Left lobe of liver (tissue), 2 donors: Measurements from ENCODE around the gene PDPR. TPM values are rescaled to one million over a fixed set of nuclear protein-coding genes. Genes with fewer than 3 reads are reported as not detected.
"Not testable (repeated sequence)": the region's sequence is repeated elsewhere in the genome, so short reads cannot be mapped to it uniquely, and the experiment has no call there.

Experiments
- ATAC-seq: fragments of 200-7000 bp; cut with Tn5 transposase; one replicate; pipeline ENCODE4 v1.9.1; 2020; ENCODE audit warnings: mild to moderate bottlenecking, moderate library complexity
- DNase-seq: peaks from one replicate; pipeline ENCODE4 v3.0.0-alpha.2; 2020; ENCODE audit warnings: low spot score
- total RNA-seq: library from RNA; stranded (reverse); gene quantifications from one replicate; pipeline ENCODE4 v1.2.1, GENCODE V29; 2021
- donor health status: DM: no; HTN: no; CAD: no; lungs with moderate emphysema.
- donor health status: DM: no; HTN: yes; CAD: no.

PDPR gene
- 7.8 TPM for total RNA-seq

- ATAC-seq (peak; percentile 96), DNase-seq (peak; percentile 95)
Observed at GRCh38 chr16:70113982-70114826, at the start of gene PDPR. PDPR (plus strand) TSS chr16:70114332; CDS start chr16:70120493, 6,161 bp downstream.

DNA sequence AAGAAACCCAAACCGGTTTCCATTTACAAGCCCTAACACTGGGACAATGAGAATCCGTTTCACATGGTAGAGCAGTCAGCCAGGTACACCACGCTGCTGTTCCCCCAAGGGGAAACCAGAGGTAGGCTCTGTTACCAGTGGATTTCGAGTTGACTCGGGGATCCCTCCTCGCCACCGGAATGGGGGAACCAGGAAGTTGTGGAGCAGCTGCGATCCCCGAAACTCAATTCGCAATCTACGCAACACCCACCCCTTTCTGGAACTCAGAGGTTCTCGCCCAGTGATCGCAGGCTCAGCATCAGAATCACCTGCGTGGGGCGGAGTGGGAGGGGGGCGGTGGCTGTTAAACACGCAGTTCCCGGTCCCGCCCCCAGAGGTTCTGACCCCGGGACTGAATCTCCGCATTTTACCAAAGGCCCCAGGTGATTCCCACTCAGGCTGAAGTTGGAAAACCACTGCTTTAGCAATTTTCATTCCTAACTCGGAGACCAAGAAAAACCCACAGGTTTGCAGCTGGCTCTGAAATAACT is 49.2 kb upstream of the PDPR start:
- ATAC-seq (peak; percentile 61), DNase-seq (peak; percentile 78)

DNA sequence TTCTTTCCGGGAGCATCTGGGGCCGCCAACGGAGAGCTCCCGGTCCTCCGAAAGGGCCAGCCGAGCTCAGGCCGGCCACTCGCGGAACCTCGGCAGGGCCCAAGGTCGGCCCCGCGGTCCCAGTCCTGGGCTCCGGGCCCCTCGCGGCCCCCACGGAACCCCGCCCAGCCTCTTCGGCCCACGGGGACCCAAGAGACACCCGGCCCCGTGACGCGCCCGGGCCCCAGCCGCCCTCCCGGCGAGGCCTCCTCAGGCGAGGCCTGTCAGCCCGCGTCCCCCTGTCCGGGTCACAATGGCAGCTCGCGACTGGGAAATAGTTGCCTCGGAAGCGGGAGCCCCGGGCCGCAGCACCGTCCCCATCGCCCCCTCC is 48.8 kb upstream of the PDPR start:
- ATAC-seq, result peak; percentile 27
- not testable (repeated sequence) for DNase-seq

DNA sequence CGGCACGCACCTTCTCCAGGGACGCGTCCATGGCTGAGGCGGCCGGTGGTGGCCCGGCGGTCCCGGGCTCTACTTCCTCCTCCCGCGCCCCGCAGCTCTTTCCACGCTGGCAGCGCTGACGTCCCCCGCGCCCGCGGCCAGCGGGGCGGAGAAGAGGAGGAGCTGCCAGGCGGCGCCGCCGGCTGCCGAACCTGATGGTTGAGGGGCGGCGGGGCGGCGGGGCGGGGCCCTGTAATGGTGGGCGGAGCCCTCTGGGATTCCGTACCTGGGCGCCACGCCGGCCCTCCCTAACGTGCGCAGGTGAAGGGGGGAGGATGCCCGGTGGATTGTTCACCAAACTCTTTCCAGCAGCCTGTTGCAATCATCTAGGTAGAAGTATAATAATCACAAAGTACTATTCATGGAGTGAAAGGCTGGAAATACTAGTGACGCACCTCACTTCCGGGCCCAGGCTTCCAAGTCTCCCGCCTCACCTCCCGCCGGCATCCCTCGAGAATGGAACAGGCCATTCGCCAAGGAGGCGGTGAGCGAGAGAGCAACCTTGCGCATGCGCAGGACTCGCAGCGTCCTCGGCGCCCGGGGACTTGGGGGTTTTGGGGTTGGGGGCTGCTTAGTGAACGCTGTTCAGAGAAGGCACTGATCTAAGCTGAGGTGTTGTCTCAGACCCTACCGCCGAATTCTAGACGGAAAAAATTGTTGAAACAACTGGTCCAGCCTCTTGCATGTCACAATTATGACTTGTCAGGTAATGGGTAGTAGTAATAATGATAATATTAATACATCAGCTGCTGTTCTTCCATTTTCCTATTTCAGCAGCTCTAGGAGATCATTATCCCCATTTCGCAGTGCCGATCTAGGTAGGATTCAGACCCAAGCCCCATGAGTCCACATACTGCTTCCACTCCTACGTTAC is 48.1 kb upstream of the PDPR start:
- peak; percentile 94 for DNase-seq
- ATAC-seq, result peak; percentile 90

- not testable (repeated sequence) for DNase-seq, ATAC-seq
Observed at GRCh38 chr16:70066751-70067150, 47.4 kb upstream of the PDPR start.

DNA sequence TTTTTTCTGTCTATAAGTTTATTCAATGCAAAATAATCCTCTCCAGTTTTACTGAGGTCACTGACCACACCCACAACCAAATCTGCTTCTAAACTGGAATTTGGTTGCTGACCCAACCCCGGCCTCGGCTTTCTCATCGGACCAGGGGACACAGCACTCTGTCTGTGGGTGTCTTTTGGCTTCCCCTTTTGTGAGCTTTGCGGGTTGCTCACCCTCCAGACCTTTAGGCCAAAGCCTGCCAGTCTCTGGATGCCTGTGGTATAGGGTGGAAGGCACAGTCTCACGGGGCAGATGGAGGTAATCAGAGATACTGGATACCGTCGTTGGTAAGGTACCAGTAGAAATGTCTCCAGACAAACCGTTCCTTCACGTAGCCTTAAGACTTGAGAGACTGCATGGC is 35.1 kb upstream of the PDPR start:
- DNase-seq, ATAC-seq: not testable (repeated sequence)

GRCh38 chr16:70081219-70081618 is 32.9 kb upstream of the PDPR start:
- not testable (repeated sequence) for ATAC-seq, DNase-seq

- not testable (repeated sequence) for DNase-seq
Observed at GRCh38 chr16:70083931-70084330, 30.2 kb upstream of the PDPR start.

GRCh38 chr16:70088160-70088559 is 26.0 kb upstream of the PDPR start:
- peak; percentile 65 for ATAC-seq
- DNase-seq, result not testable (repeated sequence)

More at GRCh38 chr16:70083931-70084330, 30.2 kb upstream of the PDPR start:
- not testable (repeated sequence) for ATAC-seq

- peak; percentile 93 for ATAC-seq
- DNase-seq, result not testable (repeated sequence)
Observed at GRCh38 chr16:70088877-70089276, 25.3 kb upstream of the PDPR start.

DNA sequence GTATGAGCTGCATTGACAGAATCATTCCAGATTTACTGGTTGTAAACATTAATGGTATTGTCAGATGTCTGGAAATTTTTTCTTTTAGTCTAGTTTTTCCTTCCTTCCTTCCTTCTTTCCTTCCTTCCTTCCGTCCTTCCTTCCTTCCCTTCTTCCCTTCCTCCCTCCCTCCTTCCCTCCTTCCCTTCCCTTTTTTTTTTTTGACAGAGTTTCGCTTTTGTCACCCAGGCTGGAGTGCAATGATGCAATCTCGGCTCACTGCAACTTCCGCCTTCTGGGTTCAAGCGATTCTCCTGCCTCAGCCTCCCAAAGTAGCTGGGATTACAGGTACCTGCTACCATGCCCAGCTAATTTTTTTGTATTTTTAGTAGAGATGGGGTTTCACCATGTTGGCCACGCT is 24.8 kb upstream of the PDPR start:
- peak; percentile 27 for ATAC-seq
- DNase-seq, result not testable (repeated sequence)

DNA sequence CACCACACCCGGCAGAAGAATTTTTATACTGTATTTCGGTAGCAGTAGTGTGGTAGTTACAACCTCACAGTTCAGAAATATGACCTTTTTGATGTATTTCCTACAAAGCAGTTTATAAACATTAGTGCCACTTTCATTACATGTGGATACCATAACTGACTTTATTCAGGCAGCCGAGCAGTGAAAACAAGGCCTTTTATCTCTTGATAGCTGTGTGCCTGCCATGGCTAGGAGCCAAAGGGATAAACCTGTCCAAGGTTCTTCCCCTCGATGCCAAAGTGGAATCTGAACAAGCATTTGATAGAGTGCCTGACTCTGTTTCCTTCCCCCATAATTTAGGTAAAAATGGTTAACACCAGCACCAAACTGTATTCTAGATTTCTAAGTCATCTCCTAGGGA is 23.0 kb upstream of the PDPR start:
- peak; percentile 75 for ATAC-seq
- DNase-seq, result peak; percentile 79

DNA sequence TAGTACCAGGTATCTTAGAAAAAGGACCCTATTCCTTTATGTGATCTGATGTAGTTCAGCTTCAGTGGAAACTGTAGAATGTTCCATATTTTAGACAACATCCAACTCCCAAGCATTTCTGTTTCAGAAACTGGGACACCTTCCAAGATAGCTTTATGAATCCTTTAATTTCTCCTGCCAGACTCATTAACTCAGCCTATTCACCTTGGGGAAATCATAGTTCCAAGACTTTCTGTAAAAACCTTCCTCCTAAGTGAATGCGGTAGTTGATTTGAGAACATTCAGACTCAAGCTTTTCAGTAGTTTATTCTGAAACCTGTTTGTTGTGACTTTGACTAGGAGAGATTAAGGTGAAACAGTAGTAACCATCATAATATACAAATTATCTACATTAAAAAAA is 20.0 kb upstream of the PDPR start:
- DNase-seq, ATAC-seq: not testable (repeated sequence)

DNA sequence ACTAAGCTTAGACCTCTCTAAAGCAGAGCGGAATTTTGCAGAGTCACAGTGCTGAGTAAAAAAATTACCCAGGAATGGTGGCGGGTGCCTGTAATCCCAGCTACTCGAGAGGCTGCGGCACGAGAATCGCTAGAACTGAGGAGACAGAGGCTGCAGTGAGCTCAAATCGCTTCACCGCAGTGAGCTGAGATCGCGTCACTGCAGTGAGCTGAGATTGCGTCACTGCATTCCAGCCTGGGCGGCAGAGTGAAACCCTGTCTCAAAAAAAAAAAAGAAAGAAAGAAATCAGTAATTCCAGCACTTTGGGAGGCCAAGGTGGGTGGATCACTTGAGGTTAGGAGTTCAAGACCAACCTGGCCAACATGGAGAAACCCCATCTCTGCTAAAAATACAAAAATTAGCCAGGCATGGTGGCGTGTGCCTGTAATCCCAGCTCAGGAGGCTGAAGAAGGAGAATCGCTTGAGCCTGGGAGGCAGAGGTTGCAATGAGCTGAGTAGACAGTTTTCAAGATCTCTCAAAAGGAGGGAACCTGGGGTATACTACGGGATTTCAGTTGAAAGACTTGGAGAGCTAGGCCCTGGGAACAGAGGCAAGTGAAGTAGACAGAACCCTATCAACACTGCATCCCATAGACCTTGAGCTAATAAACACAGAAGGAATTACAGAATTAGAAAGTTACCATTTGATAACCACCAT is 4.4 kb upstream of the PDPR start:
- not testable (repeated sequence) for DNase-seq

GRCh38 chr16:70112162-70112561 is 2.0 kb upstream of the PDPR start:
- ATAC-seq, DNase-seq: not testable (repeated sequence)

More for the DNA sequence above, 4.4 kb upstream of the PDPR start:
- ATAC-seq, result not testable (repeated sequence)

DNA sequence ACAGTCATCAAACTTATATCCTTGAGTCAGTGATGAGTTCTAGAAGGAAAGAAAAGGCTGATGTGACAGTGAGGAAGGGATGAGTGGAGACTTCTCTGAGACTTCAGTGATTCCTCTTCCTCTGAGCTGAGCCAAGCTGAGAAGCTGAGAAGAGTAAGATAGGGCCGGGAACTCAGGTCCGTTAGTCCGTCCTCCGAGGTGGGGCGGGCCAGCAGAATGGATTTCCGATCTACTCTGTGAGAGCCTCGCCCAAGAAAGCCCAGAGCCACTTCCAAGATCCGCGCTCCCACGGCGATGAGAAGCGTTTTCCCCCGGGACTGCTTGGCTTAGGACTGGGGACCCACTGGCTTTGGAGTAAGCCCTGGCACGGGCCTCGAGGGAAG is 542 bp upstream of the PDPR start:
- not testable (repeated sequence) for DNase-seq
- ATAC-seq, result peak; percentile 31

DNA sequence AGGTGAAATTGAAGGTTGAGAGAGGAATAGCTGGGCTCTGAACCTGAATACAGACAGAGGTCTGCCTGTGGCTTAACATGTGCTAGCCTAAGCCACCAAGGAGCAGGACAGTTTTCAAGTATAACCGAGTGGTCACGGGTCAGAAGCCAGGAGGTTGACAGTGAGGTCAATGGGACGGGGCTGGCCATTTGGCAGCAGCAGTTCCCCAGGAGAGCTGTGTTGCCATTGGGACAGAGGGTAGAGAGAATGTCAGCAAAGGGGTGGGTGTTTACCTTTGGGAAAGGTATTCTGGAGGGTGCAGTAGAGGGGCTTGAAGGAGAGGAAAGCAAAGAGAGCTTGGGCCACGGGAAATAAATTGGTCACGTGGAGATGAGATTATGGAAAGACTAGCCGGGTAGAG is 4.2 kb downstream of the PDPR start:
- DNase-seq, result not testable (repeated sequence)
- peak; percentile 22 for ATAC-seq

DNA sequence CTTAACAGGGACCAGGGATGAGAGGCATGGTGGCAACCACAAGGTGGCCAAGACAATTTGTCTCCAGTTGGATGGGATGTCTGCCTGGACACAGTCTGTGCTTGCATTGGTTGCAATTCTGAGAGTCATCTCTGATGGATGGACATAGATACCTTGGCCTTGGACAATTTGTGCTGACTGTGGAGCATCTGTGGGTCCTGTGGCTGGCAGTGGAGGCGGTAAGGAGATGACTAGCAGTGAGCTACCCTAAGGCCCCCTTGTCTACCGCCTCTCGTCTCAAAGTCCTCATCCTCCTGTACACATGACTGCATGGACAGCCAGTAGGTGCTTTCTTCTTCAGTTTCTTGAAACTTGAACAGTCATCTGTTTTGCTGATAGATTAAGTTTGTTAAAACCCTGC is 4.6 kb downstream of the PDPR start:
- not testable (repeated sequence) for ATAC-seq, DNase-seq

DNA sequence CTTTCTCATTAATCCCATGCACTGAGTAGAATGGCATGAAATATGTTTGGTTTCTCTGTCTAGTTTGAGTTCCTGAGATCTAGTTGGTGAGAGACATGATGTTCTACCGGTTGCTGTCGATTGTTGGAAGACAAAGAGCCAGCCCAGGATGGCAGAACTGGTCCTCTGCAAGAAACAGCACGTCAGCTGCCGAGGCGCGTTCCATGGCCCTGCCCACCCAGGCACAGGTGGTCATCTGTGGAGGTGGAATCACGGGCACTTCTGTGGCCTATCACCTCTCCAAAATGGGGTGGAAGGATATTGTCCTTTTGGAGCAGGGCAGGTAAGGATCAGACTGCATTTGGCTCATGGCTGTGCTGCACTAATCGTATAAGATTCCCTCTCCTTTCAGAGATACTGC is 6.3 kb downstream of the PDPR start:
- not testable (repeated sequence) for ATAC-seq, DNase-seq

DNA sequence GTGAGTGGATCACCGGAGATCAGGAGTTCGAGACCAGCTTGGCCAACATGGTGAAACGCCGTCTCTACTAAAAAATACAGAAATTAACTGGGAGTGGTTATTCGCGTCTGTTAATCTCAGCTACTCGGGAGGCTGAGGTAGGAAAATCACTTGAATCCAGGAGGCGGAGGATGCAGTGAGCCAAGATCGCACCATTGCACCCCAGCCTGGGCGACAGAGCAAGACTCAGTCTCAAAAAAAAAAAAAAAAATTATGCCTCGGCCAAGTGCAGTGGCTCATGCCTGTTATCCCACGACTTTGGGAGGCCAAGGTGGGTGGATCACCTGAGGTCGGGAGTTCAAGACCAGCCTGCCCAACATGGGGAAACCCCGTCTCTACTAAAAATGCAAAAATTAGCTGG is 9.7 kb downstream of the PDPR start:
- not testable (repeated sequence) for ATAC-seq, DNase-seq
